ENCODE data around the gene CCDC146. TPM values are rescaled to one million over a fixed set of nuclear protein-coding genes. Genes with fewer than 3 reads are reported as not detected.

Gene CCDC146
- total RNA-seq, 1 experiment from 2014 or later = 0.72 TPM

DNA sequence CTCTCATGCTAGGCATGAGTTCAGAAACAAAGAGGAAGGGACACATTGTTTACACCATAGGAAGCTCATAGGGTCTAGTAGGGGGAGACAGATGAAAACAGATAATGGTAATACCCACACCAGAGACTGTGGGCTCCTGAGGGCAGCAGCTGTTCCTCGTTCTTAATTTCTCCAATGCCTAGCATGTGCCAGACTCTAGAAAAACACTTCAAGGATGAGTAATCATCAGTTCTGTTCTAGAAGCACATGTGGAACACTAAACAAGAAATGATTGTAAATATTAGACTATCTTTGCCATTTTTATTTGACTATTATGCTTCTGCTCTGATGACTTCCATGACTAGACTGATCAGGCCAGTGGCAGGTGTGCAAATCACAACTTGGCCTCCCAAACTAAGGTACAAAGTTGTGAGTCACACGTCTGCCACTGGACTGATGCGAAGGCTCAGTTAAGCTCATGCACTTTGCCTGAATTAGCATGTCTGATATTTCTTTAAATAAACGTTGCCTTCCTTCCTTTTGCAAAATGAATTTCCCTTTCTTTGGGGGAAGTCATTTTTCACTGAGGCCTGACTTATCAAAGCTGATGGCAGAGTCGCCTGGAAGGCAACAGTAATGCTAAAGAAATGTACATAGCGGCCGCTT, 166.4 kb downstream of the CCDC146 start:
- Histone ChIP-seq H2BK12ac (ENCODE audit: insufficient read length, low read depth, low read length) (no peak overlapping the region), H3K9me3 (ENCODE audit: control insufficient read depth, low read depth, low read length) (no peaks in the 10 kb centered on the region), H3K56ac (ENCODE audit: insufficient read length, low read depth, low read length) (no peak overlapping the region), H2AFZ (ENCODE audit: low read length) (no peak overlapping the region), H2BK20ac (ENCODE audit: low read depth, low read length, poor library complexity, severe bottlenecking) (no peak overlapping the region), H3K27ac (ENCODE audit: insufficient read length, low read depth, low read length) (no peak overlapping the region), H2BK5ac (ENCODE audit: insufficient read length, low read length) (no peak overlapping the region), H3K27me3 (ENCODE audit: insufficient read depth, low read length) (no peaks in the 10 kb centered on the region), H3K14ac (ENCODE audit: insufficient read depth, low read length) (no peak overlapping the region), H2AK5ac (ENCODE audit: insufficient read length, low read length) (no peak overlapping the region), H3K4me1 (ENCODE audit: insufficient read depth, low read length) (no peaks in the 10 kb centered on the region), H4K5ac (ENCODE audit: insufficient read length, low read depth, low read length) (no peak overlapping the region), H3T11ph (ENCODE audit: low read length) (no peak overlapping the region), H2BK15ac (ENCODE audit: low read depth, low read length) (no peak overlapping the region), H3K4ac (ENCODE audit: low read depth, low read length) (no peak overlapping the region), H3K23me2 (ENCODE audit: insufficient read length, low read depth, low read length, poor library complexity, severe bottlenecking) (no peaks in the 10 kb centered on the region), H4K8ac (replicated peaks; ENCODE audit: insufficient read length, low read depth, low read length) (no peak overlapping the region), H3K18ac (ENCODE audit: insufficient read length, low read depth, low read length) (no peak overlapping the region), H4K20me1 (ENCODE audit: control insufficient read depth, insufficient read depth, insufficient read length) (no peaks in the 10 kb centered on the region), H3K9ac (ENCODE audit: extremely low read depth, insufficient read length, low read length) (no peak overlapping the region), H3K23ac (ENCODE audit: insufficient read length, low read depth, low read length) (no peak overlapping the region), H3K79me1 (ENCODE audit: insufficient read depth, low read depth, low read length, poor library complexity, severe bottlenecking) (no peaks in the 10 kb centered on the region), H3K4me2 (ENCODE audit: insufficient read depth, insufficient read length, low read length) (no peak overlapping the region), H2BK120ac (ENCODE audit: low read depth, low read length, poor library complexity, severe bottlenecking) (no peak overlapping the region), H4K91ac (ENCODE audit: insufficient read length, low read depth, low read length) (no peak overlapping the region), H3K79me2 (ENCODE audit: insufficient read depth, low read length) (no peaks in the 10 kb centered on the region)
- no peak overlapping the region for H3K27ac Mint-ChIP-seq
- H3K36me3 Mint-ChIP-seq (ENCODE audit: insufficient read depth in 1 of 3, low read depth in 3 of 3) = no peaks in the 10 kb centered on the region
- H3K4me3 Mint-ChIP-seq = no peak overlapping the region
- DNase-seq = no peak
- TF ChIP-seq, protein P1, sequence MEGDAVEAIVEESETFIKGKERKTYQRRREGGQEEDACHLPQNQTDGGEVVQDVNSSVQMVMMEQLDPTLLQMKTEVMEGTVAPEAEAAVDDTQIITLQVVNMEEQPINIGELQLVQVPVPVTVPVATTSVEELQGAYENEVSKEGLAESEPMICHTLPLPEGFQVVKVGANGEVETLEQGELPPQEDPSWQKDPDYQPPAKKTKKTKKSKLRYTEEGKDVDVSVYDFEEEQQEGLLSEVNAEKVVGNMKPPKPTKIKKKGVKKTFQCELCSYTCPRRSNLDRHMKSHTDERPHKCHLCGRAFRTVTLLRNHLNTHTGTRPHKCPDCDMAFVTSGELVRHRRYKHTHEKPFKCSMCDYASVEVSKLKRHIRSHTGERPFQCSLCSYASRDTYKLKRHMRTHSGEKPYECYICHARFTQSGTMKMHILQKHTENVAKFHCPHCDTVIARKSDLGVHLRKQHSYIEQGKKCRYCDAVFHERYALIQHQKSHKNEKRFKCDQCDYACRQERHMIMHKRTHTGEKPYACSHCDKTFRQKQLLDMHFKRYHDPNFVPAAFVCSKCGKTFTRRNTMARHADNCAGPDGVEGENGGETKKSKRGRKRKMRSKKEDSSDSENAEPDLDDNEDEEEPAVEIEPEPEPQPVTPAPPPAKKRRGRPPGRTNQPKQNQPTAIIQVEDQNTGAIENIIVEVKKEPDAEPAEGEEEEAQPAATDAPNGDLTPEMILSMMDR (conservative IDR thresholded peaks at IDR 0.05) = no peak
- no peaks in the 10 kb centered on the region; the same call in 1 of the 2 replicates for H3K27me3 Mint-ChIP-seq (ENCODE audit: low read depth)
- H3K9me3 Mint-ChIP-seq = peaks cover 0 to 2% of the 10 kb centered on the region in 2 experiments; a peak in 1 of 5 replicates
- WGBS (ENCODE audit: extremely low coverage, insufficient read length, low lambda C conversion rate) = no CpG with 5 or more reads among the region's 7 CpGs
- H3K4me1 Mint-ChIP-seq = peaks cover 2 to 5% of the 10 kb centered on the region in 2 experiments; a peak in 3 of 4 replicates

Data from H9 (cell line).